ENCODE measurements around the gene CSF1. TPM values are rescaled to one million over a fixed set of nuclear protein-coding genes. Genes with fewer than 3 reads are reported as not detected.

Gene CSF1
- polyA plus RNA-seq, 3 donors: 0.11 to 0.69 (median 0.38) TPM

GRCh38 chr1:109979489-109980091 lies 68.9 kb downstream of the CSF1 start:
- H4K20me1 ChIP-seq (ENCODE audit: insufficient read depth, low read length): no peaks in the 10 kb centered on the region
- no peak overlapping the region for H3K27ac ChIP-seq (ENCODE audit: low read depth in 1 of 2, low read length in 2 of 2)
- no peaks in the 10 kb centered on the region for H3K9me3 Mint-ChIP-seq
- no peak overlapping the region for H2AFZ ChIP-seq (ENCODE audit: insufficient read depth, low read depth, low read length, poor library complexity, severe bottlenecking)
- WGBS (ENCODE audit: insufficient coverage): 63% methylated on average over 4 of the region's 5 CpGs
- H3K27me3 Mint-ChIP-seq (ENCODE audit: low read depth in 3 of 3): peaks cover 2 to 7% (median 5%) of the 10 kb centered on the region in 3 donors
- no peak overlapping the region for H3K4me3 Mint-ChIP-seq
- H3K36me3 Mint-ChIP-seq: no peaks in the 10 kb centered on the region
- H3K4me2 ChIP-seq (replicated peaks; ENCODE audit: extremely low read depth, low read length, poor library complexity, severe bottlenecking): no peak overlapping the region
- no peaks in the 10 kb centered on the region for H3K79me2 ChIP-seq (ENCODE audit: insufficient read depth, low read length)
- H3K27me3 ChIP-seq (ENCODE audit: control insufficient read depth in 2 of 2, insufficient read depth in 2 of 2, low read length in 2 of 2): no peaks in the 10 kb centered on the region
- intact Hi-C loops (cut with micrococcal nuclease): loop anchor here (5.0 to 10.0 kb wide), 4 partner anchors 42 to 435 kb away; partner anchors contain the start of genes CSF1 (in 1 of the 2) and GNAI3 (in 1 of the 2)
- no peak overlapping the region for H3K4me3 ChIP-seq (replicated peaks in 1 of 3; ENCODE audit: low read depth in 2 of 3, low read length in 3 of 3)
- peak in 1 of 3 donors; percentile 37 for DNase-seq
- H3K27ac Mint-ChIP-seq: no peak overlapping the region
- H3K9me3 ChIP-seq (replicated peaks in 1 of 2; ENCODE audit: control insufficient read depth in 1 of 2, insufficient read depth in 1 of 2, low read length in 2 of 2): no peaks in the 10 kb centered on the region
- no peak for TF ChIP-seq CTCF (IDR thresholded peaks at IDR 0.05)
- H3K36me3 ChIP-seq (replicated peaks in 1 of 2; ENCODE audit: control insufficient read depth in 1 of 2, insufficient read depth in 2 of 2, low read length in 2 of 2): no peaks in the 10 kb centered on the region
- no peak overlapping the region for H3K9ac ChIP-seq (ENCODE audit: insufficient read depth, low read length, poor library complexity, severe bottlenecking)
- H3K4me1 Mint-ChIP-seq: peaks cover 9% of the 10 kb centered on the region
- peaks cover 4 to 6% of the 10 kb centered on the region in 2 donors for H3K4me1 ChIP-seq (ENCODE audit: control insufficient read depth in 1 of 2, insufficient read depth in 2 of 2, low read length in 2 of 2)

Other genes with a start within 250 kb of the CSF1 start
- 10 to 100 TPM in 1 of 3 donors, 1 to 10 TPM in 2; 1.5 to 12.0 (median 6.3) TPM for gene GSTM2, start 242.8 kb upstream of the CSF1 start, polyA plus RNA-seq
- 10 to 100 TPM in 2 of 3 donors, not detected in 1; 13.5 to 27.7 TPM for gene GSTM1, start 223.0 kb upstream of the CSF1 start, polyA plus RNA-seq
- gene GSTM5, start 198.6 kb upstream of the CSF1 start, polyA plus RNA-seq: not detected
- 1 to 10 TPM in 2 of 3 donors, under 1 TPM in 1; 0.69 to 3.2 (median 2.8) TPM for gene GSTM3, start 169.8 kb upstream of the CSF1 start, polyA plus RNA-seq
- not detected for gene EPS8L3, start 146.9 kb upstream of the CSF1 start, polyA plus RNA-seq
- 10 to 100 TPM; 39.1 to 63.9 (median 48.8) TPM for gene AHCYL1, start 73.9 kb downstream of the CSF1 start, polyA plus RNA-seq
- gene STRIP1, start 123.8 kb downstream of the CSF1 start, polyA plus RNA-seq: 10 to 100 TPM in 2 of 3 donors, 1 to 10 TPM in 1; 8.9 to 33.6 (median 11.0) TPM
- gene ALX3, start 159.8 kb downstream of the CSF1 start, polyA plus RNA-seq: not detected
- not detected for gene UBL4B, start 201.6 kb downstream of the CSF1 start, polyA plus RNA-seq
- gene SLC6A17, start 239.6 kb downstream of the CSF1 start, polyA plus RNA-seq: not detected

All from CD14-positive monocyte (primary cell).